HL-60 (cell line): ENCODE data around the gene RER1.

Experiments
- DNase-seq, 2 experiments: peaks; one replicate each; pipeline ENCODE4 v3.0.0-alpha.2; 2010 to 2020; ENCODE audit warnings: low read depth in 1 of 2, low spot score in 1 of 2
- H3K27ac ChIP-seq: fragments of 250-450 bp; sonication (Bioruptor Pico); replicated peaks from 2 replicates; pipeline ENCODE4 v1.5.1; 2020; ENCODE audit warnings: mild to moderate bottlenecking, moderate library complexity
- H3K27me3 ChIP-seq: fragments of 250-450 bp; sonication (Bioruptor Pico); 2 replicates; pipeline ENCODE4 v1.5.1; 2021; ENCODE audit warnings: mild to moderate bottlenecking, moderate library complexity; ENCODE audit not compliant: insufficient read depth, poor library complexity, severe bottlenecking
- H3K4me3 ChIP-seq: replicated peaks from 2 replicates; pipeline ENCODE4 v1.5.1; 2011; ENCODE audit warnings: mild to moderate bottlenecking, control low read depth, low read length; ENCODE audit not compliant: insufficient read depth
- GABPA ChIP-seq: IDR thresholded peaks from 2 replicates; pipeline ENCODE4 v1.6.1; 2012; ENCODE audit warnings: low read depth
- POLR2AphosphoS5 ChIP-seq: IDR thresholded peaks from 2 replicates; pipeline ENCODE4 v1.6.1; 2012; ENCODE audit warnings: low read depth
- SPI1 ChIP-seq: IDR thresholded peaks from 2 replicates; pipeline ENCODE4 v1.6.1; 2012; ENCODE audit warnings: low read depth, mild to moderate bottlenecking, borderline replicate concordance
- TF ChIP-seq, protein P1 (sequence below): IDR thresholded peaks from one replicate; pipeline ENCODE4 v1.5.1; 2011; ENCODE audit warnings: low read length, control low read depth, inconsistent platforms; ENCODE audit not compliant: insufficient read depth
- TF ChIP-seq, protein P2 (sequence below): IDR thresholded peaks from 2 replicates; pipeline ENCODE4 v1.6.1; 2012; ENCODE audit warnings: low read depth; ENCODE audit not compliant: insufficient replicate concordance

RER1 gene

DNA sequence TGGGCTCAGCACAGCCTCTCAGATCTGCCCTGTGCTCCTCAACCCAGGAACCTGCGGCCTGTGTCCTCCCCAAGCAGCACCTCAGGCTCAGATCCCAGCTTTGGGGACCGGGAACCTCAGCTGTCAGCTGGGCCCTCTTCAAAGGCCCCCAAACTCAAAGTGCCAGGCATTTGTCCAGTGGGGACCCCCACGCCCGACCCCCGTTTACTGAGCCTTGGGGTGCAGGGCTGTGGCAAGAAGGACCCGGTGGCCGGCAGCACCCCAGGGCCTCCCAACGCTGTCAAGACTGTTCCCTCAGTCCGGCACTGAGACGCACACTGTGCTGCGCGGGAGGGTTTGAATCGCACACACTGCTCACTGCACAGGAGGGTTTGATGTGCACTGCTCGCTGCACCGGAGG, 35.2 kb upstream of the RER1 start:
- no peak for DNase-seq
- H3K27ac ChIP-seq: no peak overlapping the region
- TF ChIP-seq SPI1 (no peak), GABPA (no peak), POLR2AphosphoS5 (no peak)
- TF ChIP-seq, protein P1, sequence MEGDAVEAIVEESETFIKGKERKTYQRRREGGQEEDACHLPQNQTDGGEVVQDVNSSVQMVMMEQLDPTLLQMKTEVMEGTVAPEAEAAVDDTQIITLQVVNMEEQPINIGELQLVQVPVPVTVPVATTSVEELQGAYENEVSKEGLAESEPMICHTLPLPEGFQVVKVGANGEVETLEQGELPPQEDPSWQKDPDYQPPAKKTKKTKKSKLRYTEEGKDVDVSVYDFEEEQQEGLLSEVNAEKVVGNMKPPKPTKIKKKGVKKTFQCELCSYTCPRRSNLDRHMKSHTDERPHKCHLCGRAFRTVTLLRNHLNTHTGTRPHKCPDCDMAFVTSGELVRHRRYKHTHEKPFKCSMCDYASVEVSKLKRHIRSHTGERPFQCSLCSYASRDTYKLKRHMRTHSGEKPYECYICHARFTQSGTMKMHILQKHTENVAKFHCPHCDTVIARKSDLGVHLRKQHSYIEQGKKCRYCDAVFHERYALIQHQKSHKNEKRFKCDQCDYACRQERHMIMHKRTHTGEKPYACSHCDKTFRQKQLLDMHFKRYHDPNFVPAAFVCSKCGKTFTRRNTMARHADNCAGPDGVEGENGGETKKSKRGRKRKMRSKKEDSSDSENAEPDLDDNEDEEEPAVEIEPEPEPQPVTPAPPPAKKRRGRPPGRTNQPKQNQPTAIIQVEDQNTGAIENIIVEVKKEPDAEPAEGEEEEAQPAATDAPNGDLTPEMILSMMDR: no peak
- TF ChIP-seq, protein P2, sequence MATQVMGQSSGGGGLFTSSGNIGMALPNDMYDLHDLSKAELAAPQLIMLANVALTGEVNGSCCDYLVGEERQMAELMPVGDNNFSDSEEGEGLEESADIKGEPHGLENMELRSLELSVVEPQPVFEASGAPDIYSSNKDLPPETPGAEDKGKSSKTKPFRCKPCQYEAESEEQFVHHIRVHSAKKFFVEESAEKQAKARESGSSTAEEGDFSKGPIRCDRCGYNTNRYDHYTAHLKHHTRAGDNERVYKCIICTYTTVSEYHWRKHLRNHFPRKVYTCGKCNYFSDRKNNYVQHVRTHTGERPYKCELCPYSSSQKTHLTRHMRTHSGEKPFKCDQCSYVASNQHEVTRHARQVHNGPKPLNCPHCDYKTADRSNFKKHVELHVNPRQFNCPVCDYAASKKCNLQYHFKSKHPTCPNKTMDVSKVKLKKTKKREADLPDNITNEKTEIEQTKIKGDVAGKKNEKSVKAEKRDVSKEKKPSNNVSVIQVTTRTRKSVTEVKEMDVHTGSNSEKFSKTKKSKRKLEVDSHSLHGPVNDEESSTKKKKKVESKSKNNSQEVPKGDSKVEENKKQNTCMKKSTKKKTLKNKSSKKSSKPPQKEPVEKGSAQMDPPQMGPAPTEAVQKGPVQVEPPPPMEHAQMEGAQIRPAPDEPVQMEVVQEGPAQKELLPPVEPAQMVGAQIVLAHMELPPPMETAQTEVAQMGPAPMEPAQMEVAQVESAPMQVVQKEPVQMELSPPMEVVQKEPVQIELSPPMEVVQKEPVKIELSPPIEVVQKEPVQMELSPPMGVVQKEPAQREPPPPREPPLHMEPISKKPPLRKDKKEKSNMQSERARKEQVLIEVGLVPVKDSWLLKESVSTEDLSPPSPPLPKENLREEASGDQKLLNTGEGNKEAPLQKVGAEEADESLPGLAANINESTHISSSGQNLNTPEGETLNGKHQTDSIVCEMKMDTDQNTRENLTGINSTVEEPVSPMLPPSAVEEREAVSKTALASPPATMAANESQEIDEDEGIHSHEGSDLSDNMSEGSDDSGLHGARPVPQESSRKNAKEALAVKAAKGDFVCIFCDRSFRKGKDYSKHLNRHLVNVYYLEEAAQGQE: no peak
- no peaks in the 10 kb centered on the region for H3K27me3 ChIP-seq
- no peak overlapping the region for H3K4me3 ChIP-seq

DNA sequence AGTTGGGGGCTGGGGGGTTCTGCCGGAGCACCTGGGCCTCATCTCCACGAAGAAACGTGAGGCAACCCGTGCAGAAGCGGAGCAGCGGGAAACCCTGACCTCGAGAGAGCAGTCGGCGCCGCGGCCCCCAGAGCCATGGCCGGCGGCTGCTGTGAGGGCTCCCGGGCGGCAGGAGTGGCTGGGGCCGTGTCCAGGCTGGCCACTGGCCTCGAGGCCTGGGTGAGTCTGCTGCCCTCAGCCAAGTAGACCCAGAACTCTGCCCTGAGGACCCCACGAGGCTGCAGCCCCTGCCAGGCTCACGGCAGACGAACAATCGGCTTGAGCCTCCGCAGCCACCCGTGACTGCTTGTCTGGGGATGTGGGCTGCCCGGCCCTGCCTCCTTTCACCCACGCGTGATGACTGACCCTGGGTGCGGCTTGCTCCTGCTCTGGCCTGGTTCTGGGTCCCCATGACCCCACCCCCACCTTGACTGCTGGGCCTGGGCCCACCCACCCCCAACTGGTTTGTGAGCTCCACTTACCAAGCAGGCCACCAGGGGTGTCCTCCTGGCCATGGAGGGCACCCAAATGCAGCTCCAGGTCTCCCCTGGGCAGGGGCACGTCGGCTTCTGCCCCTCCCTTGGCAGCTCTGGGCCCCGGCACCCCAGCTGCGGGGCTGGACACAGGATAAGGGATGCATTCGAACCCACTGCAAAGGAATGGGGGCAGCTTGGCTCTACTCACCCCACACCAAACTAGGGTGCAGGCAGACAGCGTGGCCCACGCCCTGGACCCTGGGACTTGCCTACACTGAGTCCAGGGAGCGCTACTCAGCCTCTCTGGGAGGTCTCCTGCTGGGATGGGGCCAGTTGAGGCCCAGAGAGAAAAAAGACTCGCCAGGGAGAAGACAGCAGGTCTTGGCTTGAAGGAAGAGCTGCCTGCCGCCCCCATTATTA, 34.5 kb upstream of the RER1 start:
- no peak overlapping the region for H3K4me3 ChIP-seq
- H3K27me3 ChIP-seq: no peaks in the 10 kb centered on the region
- H3K27ac ChIP-seq: no peak overlapping the region
- TF ChIP-seq SPI1 (no peak), GABPA (no peak), POLR2AphosphoS5 (no peak)
- TF ChIP-seq, protein P1: no peak
- TF ChIP-seq, protein P2: no peak
- DNase-seq: no peak

DNA sequence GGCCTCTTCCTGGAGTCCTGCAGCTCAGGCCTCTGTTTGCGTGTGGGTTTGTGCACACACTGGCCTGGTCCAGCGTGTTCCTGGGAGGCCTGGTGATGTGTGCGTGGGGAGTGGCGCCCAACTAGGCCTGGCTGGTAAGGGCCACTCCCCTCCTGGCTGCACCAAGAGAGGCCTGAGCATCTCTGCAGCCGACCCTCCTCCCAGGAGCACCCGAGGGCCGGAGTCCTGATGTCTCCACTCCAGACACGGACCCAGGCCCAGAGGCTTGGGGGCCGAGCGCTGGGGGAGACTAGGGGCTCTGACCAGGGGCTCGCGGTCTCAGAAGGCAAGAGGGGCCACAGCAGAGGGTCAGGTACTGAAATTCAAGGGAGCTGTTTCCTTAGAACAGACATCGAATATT, 33.6 kb upstream of the RER1 start:
- DNase-seq: no peak
- Histone ChIP-seq H3K27ac (no peak overlapping the region), H3K27me3 (no peaks in the 10 kb centered on the region), H3K4me3 (no peak overlapping the region)
- no peak for TF ChIP-seq POLR2AphosphoS5
- TF ChIP-seq, protein P1: no peak
- TF ChIP-seq, protein P2: no peak
- TF ChIP-seq SPI1: no peak
- TF ChIP-seq GABPA: no peak
